Psoas muscle (tissue), 8 donors: ENCODE results near the gene PRTN3. TPM values are rescaled to one million over a fixed set of nuclear protein-coding genes. Genes with fewer than 3 reads are reported as not detected.

Experiments
- ATAC-seq, 4 donors: fragments of 200-7000 bp; cut with Tn5 transposase; one replicate each; pipeline ENCODE4 v1.9.1; 2020; ENCODE audit warnings: moderate library complexity in 3 of 4, mild to moderate bottlenecking in 2 of 4
- DNase-seq, 2 donors: peaks; one replicate each; pipeline ENCODE4 v3.0.0-alpha.2; 2020
- H3K27ac ChIP-seq: fragments of 200-600 bp; one replicate; pipeline ENCODE4 v1.8.0; 2022
- H3K27me3 ChIP-seq, 3 donors: fragments of 200-600 bp in 1 of 3; one replicate each; pipeline versions ENCODE4 v1.6.1 to v1.8.0; 2013 to 2022; ENCODE audit warnings: low read length in 2 of 3, mild to moderate bottlenecking in 2 of 3, moderate library complexity in 1 of 3; ENCODE audit not compliant: insufficient read depth in 3 of 3
- H3K36me3 ChIP-seq, 2 donors: fragments of 200-600 bp in 1 of 2; one replicate each; pipeline versions ENCODE4 v1.6.1 to v1.8.0; 2013 to 2022; ENCODE audit warnings: low read depth in 1 of 2, mild to moderate bottlenecking in 1 of 2, moderate library complexity in 1 of 2; ENCODE audit not compliant: insufficient read depth in 1 of 2
- H3K4me1 ChIP-seq: fragments of 200-600 bp; one replicate; pipeline ENCODE4 v1.8.0; 2022
- H3K4me3 ChIP-seq: fragments of 200-600 bp; one replicate; pipeline ENCODE4 v1.8.0; 2022; ENCODE audit warnings: mild to moderate bottlenecking
- H3K9me3 ChIP-seq: fragments of 200-600 bp; one replicate; pipeline ENCODE4 v1.8.0; 2022
- whole genome bisulfite sequencing, 3 donors: extraction: QIAGEN DNeasy Blood & Tissue Kit; methylation state at CpG; one replicate each; pipeline versions ENCODE4 v1.1.6 to v1.1.7; 2013; 5-methylcytosine and 5-hydroxymethylcytosine counted together
- intact Hi-C, 2 donors: fragments of 100-400 bp; cut with DNase I; formaldehyde crosslinking; loops; one replicate each; pipeline versions ENCODE4 v1.11.0 to v1.14.2; 2022
- long read RNA-seq, 2 donors: library from polyadenylated mRNA; unstranded; transcript quantifications; one replicate each; pipeline ENCODE4 v2.0.0, GENCODE V29; 2021
- polyA plus RNA-seq, 3 donors: library from polyadenylated mRNA; stranded (reverse); fragments of 200-250 nt; gene quantifications; one replicate each; pipeline ENCODE4 v1.2.3, GENCODE V29; 2013
- total RNA-seq, 4 donors: library from RNA; stranded (reverse); fragmentation: NEBNext Ultra II Directional in 2 of 4; extraction: Animal tissue kit (Norgen Biotek cat#: 25700) in 2 of 4; gene quantifications; one replicate each; pipeline versions ENCODE4 v1.2.1 to v1.2.4, GENCODE V29; 2021 to 2023
- TF ChIP-seq, protein P1 (sequence below): fragments of 200-600 bp; IDR thresholded peaks from one replicate; pipeline ENCODE4 v1.8.0; 2022; ENCODE audit warnings: antibody characterized with exemption
- donor health status: healthy with polysubstance abuse.
- donor health status: DM: no; HTN: no; CAD: no; lungs with moderate emphysema.
- donor health status: Bipolar disorder and iron deficiency.
- donor health status: healthy.
- donor health status: DM: yes; HTN: yes; CAD: no.
- donor health status: DM: no; HTN: no; CAD: no.
- donor health status: DM: no; HTN: no; CAD: no.
- donor health status: DM: yes; HTN: yes; CAD: no.

Gene PRTN3, protein sequence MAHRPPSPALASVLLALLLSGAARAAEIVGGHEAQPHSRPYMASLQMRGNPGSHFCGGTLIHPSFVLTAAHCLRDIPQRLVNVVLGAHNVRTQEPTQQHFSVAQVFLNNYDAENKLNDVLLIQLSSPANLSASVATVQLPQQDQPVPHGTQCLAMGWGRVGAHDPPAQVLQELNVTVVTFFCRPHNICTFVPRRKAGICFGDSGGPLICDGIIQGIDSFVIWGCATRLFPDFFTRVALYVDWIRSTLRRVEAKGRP
- under 1 TPM in 2 of 4 donors, not detected in 2; 0.22 to 0.34 TPM for total RNA-seq
- under 1 TPM in 2 of 3 donors, not detected in 1; 0.04 to 0.05 TPM for polyA plus RNA-seq
- long read RNA-seq, donor 1 = 0 reads
- long read RNA-seq, donor 2 = 0 reads

DNA sequence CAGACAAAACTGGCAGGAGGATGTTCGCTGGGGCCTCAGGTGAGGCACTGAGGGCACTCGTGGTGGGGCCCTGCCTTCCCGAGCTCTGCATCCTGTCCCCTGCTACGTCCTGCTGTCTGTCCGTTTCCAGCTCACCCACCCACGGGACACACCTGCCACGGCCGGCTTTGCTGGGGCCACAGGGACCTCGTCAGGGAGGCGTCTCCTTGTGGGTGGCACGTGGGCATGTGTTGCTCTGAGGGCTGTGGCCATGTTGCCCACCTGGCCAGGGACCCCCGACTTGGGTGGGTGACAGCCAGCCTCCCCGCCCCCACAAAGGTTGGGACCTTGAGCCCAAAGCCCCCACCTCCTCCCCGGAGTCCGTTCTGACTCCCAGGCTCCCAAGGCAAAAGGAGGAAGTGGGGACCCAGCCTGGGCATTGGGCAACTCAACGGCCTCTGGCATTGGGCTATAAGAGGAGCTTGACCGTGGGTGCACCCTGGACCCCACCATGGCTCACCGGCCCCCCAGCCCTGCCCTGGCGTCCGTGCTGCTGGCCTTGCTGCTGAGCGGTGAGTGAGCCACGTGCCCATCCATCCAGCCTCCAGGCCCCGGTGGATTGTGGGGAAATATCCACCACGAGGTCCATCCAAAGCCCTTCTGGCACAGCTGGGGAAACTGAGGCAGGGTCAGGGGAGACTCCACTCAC lies at the start of gene PRTN3:
PRTN3 (plus strand) TSS at position 481 of the 688 bp plus-strand sequence; CDS start at position 491, 10 bp downstream.
- 53 to 66% (median 64%) methylated on average over 23 to 24 of the region's 24 CpGs for WGBS, 3 donors
- peak in 1 of 4 donors; percentile 20 for ATAC-seq
- intact Hi-C loops = no loop called here

DNA sequence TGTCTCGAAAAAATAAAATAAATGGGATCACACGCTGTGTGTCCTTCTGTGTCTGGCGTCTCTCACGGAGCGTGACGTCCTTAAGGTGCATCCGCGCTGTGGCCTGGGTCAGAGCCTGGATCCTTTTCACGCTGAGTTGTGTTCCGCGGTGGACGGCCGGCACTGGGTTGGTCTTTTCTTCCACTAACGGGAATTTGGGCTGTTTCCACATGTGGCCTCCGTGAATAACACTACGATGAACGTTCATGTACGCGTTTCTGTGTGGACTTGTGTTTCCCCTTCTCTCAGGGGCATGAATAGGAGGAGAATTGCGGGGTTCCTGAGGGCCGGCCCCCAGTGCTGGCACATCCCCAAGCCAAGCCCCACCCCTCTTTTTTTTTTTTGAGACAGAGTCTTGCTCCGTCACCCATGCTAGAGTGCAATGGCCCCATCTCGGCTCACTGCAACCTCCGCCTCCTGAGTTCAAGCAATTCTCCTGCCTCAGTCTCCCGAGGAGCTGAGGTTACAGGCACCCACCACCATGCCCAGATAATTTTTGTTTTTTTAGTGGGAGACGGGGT lies 49.7 kb upstream of the PRTN3 start:
- no peaks in the 10 kb centered on the region for H3K9me3 ChIP-seq
- TF ChIP-seq, protein P1, sequence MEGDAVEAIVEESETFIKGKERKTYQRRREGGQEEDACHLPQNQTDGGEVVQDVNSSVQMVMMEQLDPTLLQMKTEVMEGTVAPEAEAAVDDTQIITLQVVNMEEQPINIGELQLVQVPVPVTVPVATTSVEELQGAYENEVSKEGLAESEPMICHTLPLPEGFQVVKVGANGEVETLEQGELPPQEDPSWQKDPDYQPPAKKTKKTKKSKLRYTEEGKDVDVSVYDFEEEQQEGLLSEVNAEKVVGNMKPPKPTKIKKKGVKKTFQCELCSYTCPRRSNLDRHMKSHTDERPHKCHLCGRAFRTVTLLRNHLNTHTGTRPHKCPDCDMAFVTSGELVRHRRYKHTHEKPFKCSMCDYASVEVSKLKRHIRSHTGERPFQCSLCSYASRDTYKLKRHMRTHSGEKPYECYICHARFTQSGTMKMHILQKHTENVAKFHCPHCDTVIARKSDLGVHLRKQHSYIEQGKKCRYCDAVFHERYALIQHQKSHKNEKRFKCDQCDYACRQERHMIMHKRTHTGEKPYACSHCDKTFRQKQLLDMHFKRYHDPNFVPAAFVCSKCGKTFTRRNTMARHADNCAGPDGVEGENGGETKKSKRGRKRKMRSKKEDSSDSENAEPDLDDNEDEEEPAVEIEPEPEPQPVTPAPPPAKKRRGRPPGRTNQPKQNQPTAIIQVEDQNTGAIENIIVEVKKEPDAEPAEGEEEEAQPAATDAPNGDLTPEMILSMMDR = no peak
- intact Hi-C loops = no loop called here
- peaks cover 10% of the 10 kb centered on the region for H3K4me1 ChIP-seq
- H3K27ac ChIP-seq = no peak overlapping the region
- H3K36me3 ChIP-seq = no peaks in the 10 kb centered on the region
- no peaks in the 10 kb centered on the region for H3K27me3 ChIP-seq
- WGBS, 3 donors = 66 to 75% (median 72%) methylated on average over 26 of the region's 26 CpGs
- no peak overlapping the region for H3K4me3 ChIP-seq
- ATAC-seq (no peak), DNase-seq (no peak)

More for the DNA sequence above, at the start of gene PRTN3:
- Histone ChIP-seq H3K4me3 (no peak within 1 kb of the TSS), H3K9me3 (no peaks in the 10 kb centered on the region), H3K36me3 (no peaks in the 10 kb centered on the region), H3K27ac (no peak within 1 kb of the TSS), H3K4me1 (peaks cover 8% of the 10 kb centered on the region), H3K27me3 (peaks cover 0 to 83% (median 14%) of the 10 kb centered on the region in 3 donors)
- no peak for DNase-seq
- TF ChIP-seq, protein P1 = no peak

DNA sequence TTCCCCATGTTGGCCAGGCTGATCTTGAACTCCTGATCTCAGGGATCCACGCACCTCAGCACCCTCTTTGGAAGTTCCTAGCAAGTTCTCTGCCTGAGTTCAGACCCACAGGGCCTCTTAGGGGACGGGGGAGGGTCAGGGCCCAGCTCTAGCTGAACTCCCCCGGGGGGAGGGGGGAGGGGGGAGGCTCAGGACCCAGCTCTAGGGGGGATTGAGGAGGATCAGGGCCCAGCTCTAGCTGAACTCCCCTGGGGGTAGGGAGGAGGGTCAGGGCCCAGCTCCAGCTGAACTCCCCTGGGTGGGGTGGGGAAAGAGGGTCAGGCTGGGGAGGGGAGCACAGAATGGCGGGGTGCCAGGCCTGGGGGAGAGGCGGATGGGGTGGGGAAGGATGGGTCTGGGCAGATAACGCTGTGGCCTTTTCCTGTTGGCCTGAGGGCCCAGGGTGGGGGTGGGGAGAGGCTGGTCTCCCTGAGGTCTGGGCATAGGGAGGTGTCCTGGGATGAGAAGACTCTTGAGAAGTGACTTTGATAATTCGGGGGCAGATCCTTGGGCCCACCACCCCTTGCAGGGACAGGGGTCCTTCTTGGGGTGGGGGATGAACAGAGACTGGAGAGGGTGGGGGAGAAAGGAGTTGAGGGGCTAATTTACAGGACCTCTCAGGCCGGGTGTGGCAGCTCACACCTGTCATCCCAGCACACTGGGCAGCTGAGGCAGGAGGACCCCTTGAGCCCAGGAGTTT lies 49.1 kb upstream of the PRTN3 start:
- H3K27ac ChIP-seq = peak overlapping the region; percentile 30

DNA sequence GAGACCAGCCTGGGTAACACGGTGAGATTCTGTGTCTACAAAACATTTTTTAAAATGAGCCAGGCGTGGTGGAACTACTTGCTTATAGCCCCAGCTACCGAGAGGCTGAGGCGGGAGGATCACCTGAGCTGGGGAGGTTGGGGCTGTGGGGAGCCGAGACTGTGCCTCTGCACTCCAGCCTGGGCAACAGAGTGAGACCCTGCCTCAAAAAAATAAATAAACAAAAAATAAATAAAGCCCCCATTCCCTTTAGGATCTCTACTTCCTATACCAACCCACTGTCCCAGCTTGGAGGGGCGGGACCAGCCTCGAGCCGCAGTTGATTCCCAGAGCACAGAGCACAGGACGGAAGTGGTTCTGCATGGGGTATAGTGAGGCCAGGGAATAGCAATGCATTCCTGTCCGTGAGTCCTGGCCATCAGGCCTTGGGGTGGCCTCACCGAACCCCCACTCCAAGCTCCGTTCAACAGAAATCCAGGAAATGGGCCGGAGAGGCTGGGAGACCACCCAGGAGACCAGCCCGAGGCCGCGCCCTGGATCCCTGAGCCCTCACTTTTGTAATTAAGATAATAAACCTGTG lies 48.4 kb upstream of the PRTN3 start:
- intact Hi-C loops = no loop called here

More for the DNA sequence above, 49.1 kb upstream of the PRTN3 start:
- H3K4me1 ChIP-seq = peaks cover 12% of the 10 kb centered on the region
- H3K36me3 ChIP-seq = no peaks in the 10 kb centered on the region
- no peaks in the 10 kb centered on the region for H3K9me3 ChIP-seq
- 68 to 81% (median 71%) methylated on average over 6 to 8 of the region's 8 CpGs for WGBS, 3 donors
- DNase-seq (peak in 1 of 2 donors; percentile 17), ATAC-seq (no peak)
- no peak overlapping the region for H3K4me3 ChIP-seq
- intact Hi-C loops = no loop called here
- TF ChIP-seq, protein P1 = no peak
- H3K27me3 ChIP-seq = no peaks in the 10 kb centered on the region

More for the DNA sequence above, 48.4 kb upstream of the PRTN3 start:
- H3K9me3 ChIP-seq = no peaks in the 10 kb centered on the region
- no peaks in the 10 kb centered on the region for H3K27me3 ChIP-seq
- DNase-seq = no peak
- 65 to 73% (median 69%) methylated on average over 16 of the region's 16 CpGs for WGBS, 3 donors
- H3K27ac ChIP-seq = peak overlapping the region; percentile 30
- peaks cover 12% of the 10 kb centered on the region for H3K4me1 ChIP-seq
- TF ChIP-seq, protein P1 = no peak
- H3K36me3 ChIP-seq = no peaks in the 10 kb centered on the region
- no peak for ATAC-seq
- no peak overlapping the region for H3K4me3 ChIP-seq
